Ovary (tissue), 9 donors: Measurements from ENCODE around the gene CLDN15. TPM values are rescaled to one million over a fixed set of nuclear protein-coding genes. Genes with fewer than 3 reads are reported as not detected.

ENCODE experiments used
- DNase-seq, 5 donors: peaks; one replicate each; pipeline ENCODE4 v3.0.0-alpha.2; 2019 to 2020
- H3K27ac ChIP-seq, 2 donors: fragments of 200-600 bp; one replicate each; pipeline versions ENCODE4 v1.5.1 to v1.8.0; 2019 to 2022
- H3K27me3 ChIP-seq: fragments of 200-600 bp; one replicate; pipeline ENCODE4 v1.8.0; 2022
- H3K36me3 ChIP-seq: fragments of 200-600 bp; sonication (generic); one replicate; pipeline ENCODE4 v1.5.1; 2019
- H3K4me1 ChIP-seq: one replicate; pipeline ENCODE4 v1.8.1; 2013; ENCODE audit warnings: mild to moderate bottlenecking, moderate library complexity; ENCODE audit not compliant: insufficient read depth
- H3K4me3 ChIP-seq: fragments of 200-600 bp; sonication (generic); one replicate; pipeline ENCODE4 v1.5.1; 2017
- H3K9me3 ChIP-seq, 2 donors: fragments of 200-600 bp in 1 of 2; sonication (generic) in 1 of 2; one replicate each; pipeline versions ENCODE4 v1.5.1 to v1.8.1; 2013 to 2019; ENCODE audit warnings: mild to moderate bottlenecking in 1 of 2, moderate library complexity in 1 of 2
- EP300 ChIP-seq: sonication (generic); formaldehyde crosslinking; IDR thresholded peaks from one replicate; pipeline ENCODE4 v1.6.1; 2017; ENCODE audit warnings: antibody characterized with exemption
- POLR2A ChIP-seq: fragments of 450-650 bp; IDR thresholded peaks from one replicate; pipeline ENCODE4 v1.6.1; 2017; ENCODE audit warnings: antibody characterized with exemption, mild to moderate bottlenecking, moderate library complexity
- WGBS, 3 donors: extraction: QIAGEN DNeasy Blood & Tissue Kit in 1 of 3; methylation state at CpG; one replicate each; pipeline versions ENCODE4 v1.1.5 to v1.1.7; 2013 to 2017; 5-methylcytosine and 5-hydroxymethylcytosine counted together
- intact Hi-C, 4 donors: fragments of 100-400 bp; cut with DNase I; formaldehyde crosslinking; loops; one replicate each; pipeline versions ENCODE4 v1.11.0 to v1.15.1; 2022 to 2023
- polyA plus RNA-seq, 2 donors: library from polyadenylated mRNA; stranded (reverse); fragments of 200-250 nt in 1 of 2; fragments of 350-450 nt in 1 of 2; fragmentation: Illumina TruSeq in 1 of 2; extraction: RNeasy Lipid Tissue Mini Kit (QIAGEN cat#74804) in 1 of 2; gene quantifications; one replicate each; pipeline ENCODE4 v1.2.3, GENCODE V29; 2013 to 2014
- total RNA-seq, 7 donors: library from RNA; depleted of rRNA in 2 of 7; stranded (reverse); fragments of >200 nt in 2 of 7; fragmentation: NEBNext Ultra II Directional in 3 of 7; extraction: Animal tissue kit (Norgen Biotek cat#: 25700) in 3 of 7; gene quantifications; one replicate each; pipeline versions ENCODE4 v1.1.0 to v1.2.4, GENCODE V29; 2016 to 2023
- TF ChIP-seq, protein P1 (sequence below), 3 donors: fragments of 450-650 bp in 2 of 3; fragments of 200-600 bp in 1 of 3; IDR thresholded peaks; one replicate each; pipeline versions ENCODE4 v1.5.1 to v1.8.0; 2016 to 2022; ENCODE audit warnings: antibody characterized with exemption in 3 of 3, mild to moderate bottlenecking in 1 of 3
- donor health status: DM: no; HTN: no; CAD: no; lungs with moderate emphysema.
- donor health status: DM: no; HTN: no; CAD: no.
- donor health status: Bipolar disorder and iron deficiency.
- donor health status: DM: yes; HTN: yes; CAD: no.
- donor health status: DM: no; HTN: no; CAD: no.
- donor health status: DM: yes; HTN: yes; CAD: no.

Gene CLDN15
- total and polyA plus RNA-seq, 9 donors: 3.6 to 225 (median 11.7) TPM

DNA sequence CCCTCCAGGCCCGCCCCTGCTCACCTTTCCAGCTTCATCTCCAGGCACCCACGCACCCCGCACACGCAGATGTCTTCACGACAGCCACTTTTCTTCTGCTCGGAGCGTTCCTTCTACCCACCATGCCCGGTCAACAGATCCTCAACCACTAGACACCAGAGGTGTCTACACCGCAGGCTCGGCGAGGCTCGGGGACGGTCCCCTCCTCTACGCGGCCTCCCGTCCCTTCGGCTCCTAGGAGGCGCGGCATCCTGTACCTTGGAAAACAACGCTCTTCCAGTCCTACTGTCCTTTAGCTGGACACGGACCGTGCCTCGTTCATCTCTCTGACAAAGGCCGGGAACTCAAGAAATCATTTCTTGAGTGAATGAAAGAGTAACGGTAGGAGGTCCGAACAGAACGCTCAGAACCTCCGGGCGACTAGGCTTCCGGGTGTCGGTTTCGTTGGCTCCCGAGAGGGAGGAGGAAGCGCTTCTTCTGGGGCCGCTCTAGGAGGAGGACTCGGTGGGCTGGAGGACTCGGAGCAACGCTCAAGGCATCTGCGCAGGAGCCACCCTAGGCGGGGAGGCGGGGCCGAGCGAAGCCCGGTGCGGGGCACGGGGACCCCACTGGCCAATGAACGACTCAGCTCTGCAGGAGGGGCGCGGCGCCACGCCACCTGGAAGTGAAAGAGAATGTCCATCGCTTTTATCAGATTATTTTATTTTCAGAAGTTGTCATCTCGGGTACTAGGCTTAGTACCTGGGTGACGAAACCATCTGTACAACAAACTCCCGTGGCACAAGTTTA, 14.5 kb upstream of the CLDN15 start:
- no peak for TF ChIP-seq EP300
- peak; percentile 17 for TF ChIP-seq POLR2A
- peak; percentile 94 to 99 (median 97) for DNase-seq
- WGBS, 3 donors: 0% methylated on average over 55 of the region's 55 CpGs
- Histone ChIP-seq H3K9me3 (no peaks in the 10 kb centered on the region), H3K4me1 (peaks cover 6% of the 10 kb centered on the region), H3K27me3 (no peaks in the 10 kb centered on the region), H3K27ac (no peak overlapping the region), H3K36me3 (no peaks in the 10 kb centered on the region), H3K4me3 (peak overlapping the region; percentile 97)
- intact Hi-C loops: no loop called here

DNA sequence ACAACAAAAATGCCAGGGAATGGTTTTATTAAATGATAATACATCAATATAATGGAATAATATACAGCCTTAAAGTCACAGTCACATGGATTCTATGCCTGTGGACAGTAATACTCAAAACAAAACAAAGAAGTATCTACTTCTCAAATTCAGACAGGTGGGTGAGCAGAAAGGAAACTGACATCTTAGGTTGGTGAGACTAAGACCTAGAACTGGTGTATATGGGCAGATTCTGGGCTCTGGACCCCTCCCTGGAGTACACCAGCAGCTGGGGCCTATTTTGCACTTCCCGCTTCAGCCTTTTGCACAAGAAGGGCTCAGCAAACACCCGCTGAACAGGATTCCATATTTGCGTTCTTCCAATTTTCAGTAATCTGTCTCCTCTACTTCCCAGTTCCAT, 12.7 kb upstream of the CLDN15 start:
- Histone ChIP-seq H3K4me3 (no peak overlapping the region), H3K36me3 (no peaks in the 10 kb centered on the region), H3K27ac (no peak overlapping the region), H3K4me1 (peaks cover 9% of the 10 kb centered on the region), H3K9me3 (no peaks in the 10 kb centered on the region), H3K27me3 (no peaks in the 10 kb centered on the region)
- DNase-seq: no peak
- 93 to 97% (median 96%) methylated on average over 3 of the region's 3 CpGs for WGBS, 3 donors
- intact Hi-C loops: no loop called here
- TF ChIP-seq EP300: no peak
- TF ChIP-seq, protein P1, sequence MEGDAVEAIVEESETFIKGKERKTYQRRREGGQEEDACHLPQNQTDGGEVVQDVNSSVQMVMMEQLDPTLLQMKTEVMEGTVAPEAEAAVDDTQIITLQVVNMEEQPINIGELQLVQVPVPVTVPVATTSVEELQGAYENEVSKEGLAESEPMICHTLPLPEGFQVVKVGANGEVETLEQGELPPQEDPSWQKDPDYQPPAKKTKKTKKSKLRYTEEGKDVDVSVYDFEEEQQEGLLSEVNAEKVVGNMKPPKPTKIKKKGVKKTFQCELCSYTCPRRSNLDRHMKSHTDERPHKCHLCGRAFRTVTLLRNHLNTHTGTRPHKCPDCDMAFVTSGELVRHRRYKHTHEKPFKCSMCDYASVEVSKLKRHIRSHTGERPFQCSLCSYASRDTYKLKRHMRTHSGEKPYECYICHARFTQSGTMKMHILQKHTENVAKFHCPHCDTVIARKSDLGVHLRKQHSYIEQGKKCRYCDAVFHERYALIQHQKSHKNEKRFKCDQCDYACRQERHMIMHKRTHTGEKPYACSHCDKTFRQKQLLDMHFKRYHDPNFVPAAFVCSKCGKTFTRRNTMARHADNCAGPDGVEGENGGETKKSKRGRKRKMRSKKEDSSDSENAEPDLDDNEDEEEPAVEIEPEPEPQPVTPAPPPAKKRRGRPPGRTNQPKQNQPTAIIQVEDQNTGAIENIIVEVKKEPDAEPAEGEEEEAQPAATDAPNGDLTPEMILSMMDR (IDR thresholded peaks at IDR 0.05): no peak
- TF ChIP-seq POLR2A: no peak

DNA sequence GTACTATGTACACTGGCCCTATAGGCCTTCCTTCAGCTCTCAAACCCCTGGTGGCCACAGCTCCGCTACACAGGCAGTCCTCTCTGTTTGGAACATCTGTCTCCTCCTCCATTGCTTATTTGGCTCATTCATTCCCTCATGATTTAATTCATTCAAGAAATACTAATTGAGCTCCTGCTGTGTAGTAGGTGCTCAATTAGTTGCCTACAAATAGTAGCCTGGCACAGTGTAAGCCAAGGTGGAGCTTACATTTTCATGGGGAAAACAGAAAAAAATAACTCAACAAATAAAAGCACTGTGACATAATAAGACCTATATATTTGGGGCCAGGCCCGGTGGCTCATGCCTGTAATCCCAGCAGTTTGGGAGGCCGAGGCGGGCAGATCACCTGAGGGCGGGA, 10.7 kb upstream of the CLDN15 start:
- TF ChIP-seq EP300 (no peak), POLR2A (no peak)
- TF ChIP-seq, protein P1 (IDR thresholded peaks at IDR 0.05): no peak
- intact Hi-C loops: loop anchor here in 1 of 4 donors (10.0 kb wide), 1 partner anchor 373 kb away; the partner anchor contains the start of gene SRRT
- Histone ChIP-seq H3K36me3 (no peaks in the 10 kb centered on the region), H3K27me3 (no peaks in the 10 kb centered on the region), H3K4me3 (no peak overlapping the region), H3K4me1 (peaks cover 11% of the 10 kb centered on the region), H3K27ac (no peak overlapping the region), H3K9me3 (no peaks in the 10 kb centered on the region)
- no peak for DNase-seq
- 95 to 96% (median 95%) methylated on average over 5 of the region's 5 CpGs for WGBS, 3 donors

DNA sequence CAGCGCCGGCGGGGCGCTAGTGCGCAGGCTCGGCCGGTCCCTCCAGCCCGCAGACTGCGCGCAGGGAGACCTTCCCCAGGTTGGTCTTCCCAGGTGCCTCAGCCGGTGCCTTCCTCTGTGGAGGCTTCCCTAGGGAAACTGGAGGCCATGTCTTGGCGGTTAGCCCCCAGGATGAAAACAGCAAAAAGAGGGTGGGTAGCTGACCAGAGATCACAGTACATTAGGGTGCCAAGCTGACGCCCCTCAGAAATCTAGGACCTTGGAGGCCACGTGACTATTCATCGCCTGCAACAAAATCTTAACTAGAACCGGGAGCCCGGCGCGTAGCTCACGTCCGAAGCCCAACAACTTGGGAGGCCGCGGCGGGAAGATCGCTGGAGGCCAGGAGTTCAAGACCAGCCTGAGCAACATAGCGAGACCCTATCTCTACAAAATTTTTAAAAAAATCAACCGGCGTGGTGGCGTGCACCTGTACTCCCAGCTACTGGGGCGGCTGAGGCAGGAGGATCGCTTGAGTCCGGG, 7.6 kb upstream of the CLDN15 start:
- Histone ChIP-seq H3K36me3 (no peaks in the 10 kb centered on the region), H3K27ac (peak overlapping the region; percentile 81 to 88), H3K4me3 (peak overlapping the region; percentile 82), H3K9me3 (no peaks in the 10 kb centered on the region), H3K4me1 (peaks cover 5% of the 10 kb centered on the region), H3K27me3 (no peaks in the 10 kb centered on the region)
- DNase-seq: peak in 1 of 5 donors; percentile 55
- 18 to 27% (median 22%) methylated on average over 31 to 32 of the region's 32 CpGs for WGBS, 3 donors
- TF ChIP-seq POLR2A (no peak), EP300 (no peak)
- TF ChIP-seq, protein P1 (IDR thresholded peaks at IDR 0.05): no peak
- intact Hi-C loops: loop anchor here in 1 of 4 donors (10.0 kb wide), 1 partner anchor 370 kb away; the partner anchor contains the start of gene SRRT
